Activated naive CD4-positive, alpha-beta T cell treated with anti-CD3 and anti-CD28 coated beads, Interleukin-2, amount 50 U/mL, for 72 hours (primary cell): ENCODE measurements around the gene AFF4. TPM values are rescaled to one million over a fixed set of nuclear protein-coding genes. Genes with fewer than 3 reads are reported as not detected.

ENCODE experiments used
- ATAC-seq, 2 donors: fragments of 150-1000 bp; cut with Tn5 transposase; 2 replicates each; pipeline ENCODE4 v1.10.0; 2021; ENCODE audit warnings: mild to moderate bottlenecking in 2 of 2, moderate library complexity in 2 of 2
- DNase-seq, 2 donors: peaks; one replicate each; pipeline ENCODE4 v3.0.0; 2021 to 2022; ENCODE audit warnings: low spot score in 2 of 2
- H3K27ac Mint-ChIP-seq, 2 donors: one replicate each; pipeline ENCODE4 v1.8.0; 2022; ENCODE audit warnings: mild to moderate bottlenecking in 2 of 2, mixed read lengths in 2 of 2
- H3K36me3 Mint-ChIP-seq, 2 donors: one replicate each; pipeline ENCODE4 v1.8.0; 2022; ENCODE audit warnings: mixed read lengths in 2 of 2
- H3K9me3 Mint-ChIP-seq, 2 donors: one replicate each; pipeline ENCODE4 v1.8.0; 2022; ENCODE audit warnings: mixed read lengths in 2 of 2
- total RNA-seq, 2 donors: library from RNA; stranded (reverse); gene quantifications; one replicate each; pipeline ENCODE4 v1.2.3, GENCODE V29; 2022

AFF4 gene
- total RNA-seq, 2 donors from 2014 or later = 31.6 to 52.8 TPM

GRCh38 chr5:132850066-132850465 is 113.4 kb downstream of the AFF4 start:
- no peak for DNase-seq
- ATAC-seq = no peak
- Mint-ChIP-seq H3K27ac (no peak overlapping the region), H3K36me3 (no peaks in the 10 kb centered on the region), H3K9me3 (no peaks in the 10 kb centered on the region)

DNA sequence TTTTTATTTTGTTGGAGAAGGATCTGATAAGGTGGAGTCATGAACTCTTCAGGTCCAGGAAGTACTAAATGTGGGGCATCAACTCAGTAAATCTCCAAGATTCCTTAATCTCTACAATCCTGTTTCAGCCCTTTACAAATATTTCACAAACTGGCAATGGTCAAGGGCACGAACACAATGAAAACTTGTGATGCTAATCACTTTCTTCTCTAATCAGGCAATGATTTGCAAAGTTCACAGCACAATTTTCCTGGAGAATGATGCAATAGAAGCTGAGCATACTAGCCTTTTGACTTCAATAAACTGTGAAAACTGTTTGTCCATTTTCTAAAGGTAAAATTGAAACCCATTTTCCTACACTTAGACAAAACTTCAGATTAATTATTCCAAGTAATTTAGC is 114.1 kb downstream of the AFF4 start:
- Mint-ChIP-seq H3K36me3 (no peaks in the 10 kb centered on the region), H3K27ac (no peak overlapping the region), H3K9me3 (no peaks in the 10 kb centered on the region)
- no peak for DNase-seq
- no peak for ATAC-seq

DNA sequence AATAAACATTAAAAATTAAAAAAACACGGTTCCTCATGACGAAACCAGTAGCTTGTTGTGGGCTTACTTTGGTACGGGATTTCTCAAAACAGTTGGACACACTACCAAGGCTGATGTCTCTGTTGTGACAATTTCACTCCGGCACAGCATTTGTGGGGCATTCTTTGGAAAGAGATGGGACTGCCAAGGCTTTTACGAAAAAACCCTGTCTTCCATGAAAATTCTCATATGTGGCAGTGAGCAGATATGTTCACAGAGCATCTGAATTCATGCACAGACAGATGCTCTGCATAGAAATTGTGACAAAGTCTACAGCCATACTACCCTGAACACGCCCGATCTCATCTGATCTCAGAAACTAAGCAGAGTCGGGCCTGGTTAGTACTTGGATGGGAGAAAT is 115.2 kb downstream of the AFF4 start:
- no peak for DNase-seq
- ATAC-seq = no peak
- Mint-ChIP-seq H3K27ac (no peak overlapping the region), H3K36me3 (no peaks in the 10 kb centered on the region), H3K9me3 (no peaks in the 10 kb centered on the region)

GRCh38 chr5:132841305-132841704 is 122.1 kb downstream of the AFF4 start:
- H3K27ac Mint-ChIP-seq = no peak overlapping the region
- no peaks in the 10 kb centered on the region for H3K36me3 Mint-ChIP-seq
- DNase-seq (no peak), ATAC-seq (peak; percentile 24 to 76)
- H3K9me3 Mint-ChIP-seq = no peaks in the 10 kb centered on the region

DNA sequence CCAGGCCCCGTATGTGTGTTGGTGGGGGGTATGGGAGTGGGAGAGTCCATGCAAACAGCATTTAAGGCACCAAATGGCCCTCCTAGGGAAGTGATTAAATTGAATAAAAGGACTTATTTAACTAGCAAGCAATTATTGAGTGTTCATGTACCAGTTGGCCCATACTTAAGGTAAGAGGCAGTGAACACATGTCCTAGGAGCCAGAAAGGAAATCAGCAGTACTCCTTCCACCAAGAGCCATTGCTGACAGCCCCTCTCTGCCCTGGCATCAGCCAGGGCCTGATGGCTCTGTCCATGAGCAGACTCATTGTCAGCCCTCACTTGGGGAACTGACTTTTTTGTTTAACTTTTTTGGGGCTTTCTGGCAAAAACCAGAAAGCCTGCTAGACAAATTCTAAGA is 122.5 kb downstream of the AFF4 start:
- H3K27ac Mint-ChIP-seq = no peak overlapping the region
- H3K36me3 Mint-ChIP-seq = no peaks in the 10 kb centered on the region
- no peak for ATAC-seq
- DNase-seq = no peak
- no peaks in the 10 kb centered on the region for H3K9me3 Mint-ChIP-seq

- DNase-seq = no peak
- no peak for ATAC-seq
- H3K27ac Mint-ChIP-seq = no peak overlapping the region
- no peaks in the 10 kb centered on the region for H3K9me3 Mint-ChIP-seq
- H3K36me3 Mint-ChIP-seq = no peaks in the 10 kb centered on the region
Measured at GRCh38 chr5:132840313-132840712, 123.1 kb downstream of the AFF4 start.

DNA sequence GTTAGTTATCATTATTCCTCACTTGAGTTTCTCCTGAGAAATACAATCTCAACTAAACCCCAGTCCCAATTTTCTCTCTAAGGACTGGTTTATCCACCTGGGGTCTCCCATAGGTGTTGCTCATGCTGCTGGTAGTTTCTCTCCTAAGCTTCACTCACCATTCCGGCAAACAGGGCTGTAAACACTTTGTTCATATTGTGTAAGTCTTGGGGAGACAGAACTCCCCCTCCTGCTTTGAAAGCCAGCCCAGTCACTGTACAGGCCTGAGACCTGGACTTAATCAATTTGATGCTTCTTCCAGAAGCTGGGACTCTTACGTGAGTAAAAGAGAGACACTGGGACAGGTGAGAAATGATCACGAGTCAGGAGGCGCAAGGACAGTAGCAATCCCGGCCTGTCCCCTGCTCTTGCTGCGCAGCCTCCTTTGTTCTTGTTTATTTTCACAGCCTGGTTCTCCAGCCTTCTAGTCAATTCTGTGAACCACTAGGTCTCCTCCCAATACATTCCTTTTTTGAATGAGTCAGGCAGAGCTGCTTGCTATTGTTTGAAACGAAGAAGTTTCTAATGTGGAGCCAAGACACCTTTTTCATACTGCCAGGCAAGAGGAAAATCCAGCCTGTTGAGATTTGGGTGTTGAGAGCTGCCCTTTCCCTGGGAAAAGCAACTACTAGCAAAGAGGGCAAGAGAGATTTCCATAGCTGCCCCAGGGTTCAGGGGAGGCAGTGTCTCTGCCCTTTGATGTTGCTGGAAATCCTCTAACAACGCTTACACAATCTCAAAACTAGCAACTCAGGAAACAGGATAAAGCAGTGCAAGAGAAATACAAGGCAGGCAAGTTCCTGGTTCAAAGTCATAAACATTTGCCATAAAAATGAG is 123.8 kb downstream of the AFF4 start:
- Mint-ChIP-seq H3K36me3 (no peaks in the 10 kb centered on the region), H3K27ac (no peak overlapping the region), H3K9me3 (no peaks in the 10 kb centered on the region)
- no peak for ATAC-seq
- DNase-seq = no peak

DNA sequence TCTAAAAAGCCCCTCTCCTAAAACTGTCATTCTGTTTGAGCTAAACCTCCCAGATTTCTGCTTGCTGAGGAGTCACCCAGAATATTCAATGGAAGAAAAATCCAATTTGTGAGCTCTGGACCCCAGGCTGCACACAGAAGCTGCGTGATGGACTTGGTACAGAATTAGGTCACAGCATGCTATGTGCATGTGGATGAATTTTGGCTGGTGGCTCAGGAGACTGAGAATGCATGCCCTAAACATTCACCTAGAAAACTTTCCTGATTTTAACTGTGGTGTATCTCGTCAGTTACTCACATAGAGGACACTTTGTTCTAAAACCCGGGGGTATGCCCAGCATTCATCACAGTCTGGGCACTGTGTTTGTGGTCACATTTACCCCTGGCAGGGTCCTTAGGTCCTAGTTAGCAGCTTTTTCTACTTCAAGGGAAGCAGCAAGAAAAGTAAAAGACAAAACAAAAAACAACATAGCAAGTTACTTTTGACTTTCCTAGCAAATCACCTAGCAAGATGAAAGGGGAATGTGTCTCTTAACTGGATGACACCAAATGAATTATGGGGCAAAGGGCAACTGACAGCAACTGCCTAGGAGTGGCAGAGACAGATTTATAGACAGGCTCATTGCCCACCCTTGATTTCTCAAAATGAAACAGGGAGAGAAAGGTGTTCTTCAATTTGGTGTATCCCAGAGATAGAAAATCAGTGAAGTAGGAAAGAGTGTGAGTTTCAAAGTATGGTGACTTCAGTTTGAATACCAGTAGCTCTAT is 124.7 kb downstream of the AFF4 start:
- DNase-seq (no peak), ATAC-seq (no peak)
- Mint-ChIP-seq H3K27ac (no peak overlapping the region), H3K36me3 (no peaks in the 10 kb centered on the region), H3K9me3 (no peaks in the 10 kb centered on the region)

GRCh38 chr5:132837868-132838267 is 125.6 kb downstream of the AFF4 start:
- H3K36me3 Mint-ChIP-seq = no peaks in the 10 kb centered on the region
- peak overlapping the region in 1 of 2 donors; percentile 40 for H3K27ac Mint-ChIP-seq

DNA sequence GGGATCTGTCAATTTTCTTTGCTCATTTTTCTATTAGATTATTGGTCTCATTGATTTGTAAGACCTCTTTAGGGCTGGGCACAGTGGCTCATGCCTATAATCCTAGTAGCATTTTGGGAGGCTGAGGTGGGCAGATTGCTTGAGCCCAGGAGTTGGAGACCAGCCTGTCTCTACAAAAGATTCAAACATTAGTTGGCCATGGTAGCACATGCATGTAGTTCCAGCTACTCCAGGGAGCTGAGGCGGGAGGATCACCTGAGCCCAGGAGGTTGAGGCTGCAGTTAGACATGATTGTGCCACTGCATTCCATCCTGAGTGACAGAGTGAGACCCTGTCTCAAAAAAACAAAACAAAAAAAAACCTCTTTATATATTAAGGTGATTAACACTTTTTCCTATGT is 126.6 kb downstream of the AFF4 start:
- Mint-ChIP-seq H3K9me3 (no peaks in the 10 kb centered on the region), H3K27ac (no peak overlapping the region), H3K36me3 (no peaks in the 10 kb centered on the region)
- DNase-seq = no peak
- no peak for ATAC-seq

More at GRCh38 chr5:132837868-132838267, 125.6 kb downstream of the AFF4 start:
- H3K9me3 Mint-ChIP-seq = no peaks in the 10 kb centered on the region
- ATAC-seq (no peak), DNase-seq (no peak)

DNA sequence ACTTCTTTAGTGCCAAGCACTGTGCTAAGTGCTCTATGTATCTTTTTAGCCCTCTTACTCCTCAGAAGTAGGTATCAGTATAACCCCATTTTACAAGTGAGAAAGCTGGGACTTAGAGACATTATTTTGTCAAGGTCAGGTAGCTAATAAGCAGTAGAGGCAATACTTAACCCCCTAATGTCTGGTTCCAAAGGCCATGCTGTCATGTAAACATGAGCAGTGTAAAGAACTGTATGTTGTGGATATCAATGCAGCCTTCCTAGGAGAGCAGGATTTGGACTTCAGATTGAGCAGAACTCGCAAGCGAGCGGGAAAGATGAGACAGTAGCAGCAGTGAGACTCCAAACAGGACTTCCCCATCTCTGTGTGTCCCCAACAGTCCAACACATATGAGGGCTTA is 129.4 kb downstream of the AFF4 start:
- H3K27ac Mint-ChIP-seq = no peak overlapping the region
- ATAC-seq (no peak), DNase-seq (no peak)
- no peaks in the 10 kb centered on the region for H3K9me3 Mint-ChIP-seq
- no peaks in the 10 kb centered on the region for H3K36me3 Mint-ChIP-seq

DNA sequence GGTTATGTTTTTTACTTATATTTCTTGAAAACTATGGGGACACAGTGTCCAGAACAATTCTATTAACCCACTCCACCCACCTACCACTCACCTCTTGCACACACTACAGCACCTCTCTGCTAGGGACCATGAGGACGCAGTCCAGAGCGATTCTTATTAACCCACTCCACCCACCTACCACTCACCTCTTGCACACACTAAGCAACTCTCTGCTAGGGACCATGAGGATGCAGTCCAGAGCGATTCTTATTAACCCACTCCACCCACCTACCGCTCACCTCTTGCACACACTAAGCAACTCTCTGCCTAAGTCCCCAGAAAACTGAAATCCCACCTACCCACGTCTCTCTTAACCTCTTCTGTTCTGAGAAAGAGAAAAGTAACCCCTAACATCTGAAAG is 130.8 kb downstream of the AFF4 start:
- H3K27ac Mint-ChIP-seq = no peak overlapping the region
- ATAC-seq = no peak
- H3K36me3 Mint-ChIP-seq = no peaks in the 10 kb centered on the region

DNA sequence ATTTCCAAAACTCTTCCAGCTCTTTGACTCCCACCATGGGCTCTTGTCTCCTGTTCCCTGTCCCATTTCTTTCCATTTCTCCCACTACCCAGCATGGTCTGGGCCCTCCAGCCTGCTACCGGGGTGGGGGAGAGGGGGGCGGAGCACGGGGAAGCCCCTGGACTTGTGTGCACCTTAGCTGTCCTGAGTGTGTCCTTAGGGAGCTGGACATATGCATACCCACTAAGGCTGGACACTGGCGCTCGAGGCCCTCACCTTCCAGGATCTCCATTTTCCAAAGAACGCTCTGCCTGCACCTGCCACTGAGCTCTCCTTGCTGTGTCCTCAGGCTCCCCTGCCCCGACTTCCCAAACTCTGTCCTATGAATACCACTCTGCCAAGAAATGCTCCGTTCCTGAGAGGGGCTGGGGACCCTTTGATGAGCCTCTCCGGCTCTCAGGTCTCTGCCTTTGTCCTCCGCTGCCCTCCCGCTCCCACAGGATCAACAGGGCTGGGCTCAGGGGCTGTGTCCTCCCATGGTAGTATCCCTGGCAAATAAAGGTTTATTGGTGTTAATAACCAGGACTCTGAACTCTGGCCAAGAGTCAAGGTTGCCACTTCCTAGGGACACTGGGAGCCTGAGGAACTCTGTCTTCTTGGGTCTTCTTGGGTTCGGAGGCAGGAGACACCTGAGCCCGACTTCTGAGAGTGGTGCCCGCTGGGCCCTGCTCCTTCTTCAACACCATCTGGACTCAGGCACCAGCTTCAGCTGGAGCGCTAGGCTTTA is 132.2 kb downstream of the AFF4 start:
- no peak for DNase-seq
- Mint-ChIP-seq H3K9me3 (no peaks in the 10 kb centered on the region), H3K36me3 (no peaks in the 10 kb centered on the region), H3K27ac (no peak overlapping the region)
- ATAC-seq = no peak

More for the DNA sequence above, 130.8 kb downstream of the AFF4 start:
- no peak for DNase-seq
- no peaks in the 10 kb centered on the region for H3K9me3 Mint-ChIP-seq

- no peaks in the 10 kb centered on the region for H3K36me3 Mint-ChIP-seq
- peak within 1 kb of the TSS in 1 of 2 donors; percentile 77 for H3K27ac Mint-ChIP-seq
- DNase-seq = no peak
- peak; percentile 48 to 72 for ATAC-seq
- H3K9me3 Mint-ChIP-seq = no peaks in the 10 kb centered on the region
Measured at GRCh38 chr5:132830436-132831094, 132.9 kb downstream of the AFF4 start, which contains the start of gene SHROOM1. TSS of gene SHROOM1 (minus strand) at chr5:132830647. CDS start at chr5:132826140, 4,507 bp downstream.

- ATAC-seq (peak; percentile 87 to 89), DNase-seq (peak; percentile 77)
- Mint-ChIP-seq H3K27ac (peak overlapping the region in 1 of 2 donors; percentile 77), H3K36me3 (no peaks in the 10 kb centered on the region), H3K9me3 (no peaks in the 10 kb centered on the region)
Measured at GRCh38 chr5:132829742-132830435, 133.5 kb downstream of the AFF4 start.
